Raji (cell line): ENCODE data around the gene NUP54.

ENCODE experiments used
- POLR2A ChIP-seq: IDR thresholded peaks from 2 replicates; pipeline ENCODE4 v1.6.1; 2011; ENCODE audit warnings: low read depth, low read length, control low read depth; ENCODE audit not compliant: insufficient read depth

NUP54 gene

GRCh38 chr4:76160355-76160754, 12.2 kb upstream of the NUP54 start:
- no peak for TF ChIP-seq POLR2A

GRCh38 chr4:76156635-76157034, 8.4 kb upstream of the NUP54 start:
- TF ChIP-seq POLR2A, result no peak

DNA sequence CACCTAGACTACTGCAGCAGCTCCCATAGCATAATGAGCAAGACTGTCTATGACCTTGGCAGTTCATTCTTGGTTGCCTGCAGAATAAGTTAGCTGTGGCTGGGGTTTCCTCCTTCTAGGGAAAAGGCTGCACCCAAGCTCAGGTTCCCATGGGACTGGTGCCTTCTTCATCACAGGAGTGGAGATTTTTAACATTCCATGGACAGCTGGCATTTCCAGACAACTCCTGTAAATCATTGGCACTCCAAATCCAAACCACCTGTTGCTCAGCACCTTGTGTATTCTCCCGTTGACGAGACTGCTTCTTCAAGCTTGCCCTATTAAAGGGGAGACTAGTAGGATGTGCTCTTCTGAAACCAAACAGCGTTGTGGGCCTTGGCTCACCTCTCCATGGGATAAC, 7.8 kb upstream of the NUP54 start:
- TF ChIP-seq POLR2A, result no peak

- no peak for TF ChIP-seq POLR2A
Measured at GRCh38 chr4:76153356-76153755, 5.2 kb upstream of the NUP54 start.

DNA sequence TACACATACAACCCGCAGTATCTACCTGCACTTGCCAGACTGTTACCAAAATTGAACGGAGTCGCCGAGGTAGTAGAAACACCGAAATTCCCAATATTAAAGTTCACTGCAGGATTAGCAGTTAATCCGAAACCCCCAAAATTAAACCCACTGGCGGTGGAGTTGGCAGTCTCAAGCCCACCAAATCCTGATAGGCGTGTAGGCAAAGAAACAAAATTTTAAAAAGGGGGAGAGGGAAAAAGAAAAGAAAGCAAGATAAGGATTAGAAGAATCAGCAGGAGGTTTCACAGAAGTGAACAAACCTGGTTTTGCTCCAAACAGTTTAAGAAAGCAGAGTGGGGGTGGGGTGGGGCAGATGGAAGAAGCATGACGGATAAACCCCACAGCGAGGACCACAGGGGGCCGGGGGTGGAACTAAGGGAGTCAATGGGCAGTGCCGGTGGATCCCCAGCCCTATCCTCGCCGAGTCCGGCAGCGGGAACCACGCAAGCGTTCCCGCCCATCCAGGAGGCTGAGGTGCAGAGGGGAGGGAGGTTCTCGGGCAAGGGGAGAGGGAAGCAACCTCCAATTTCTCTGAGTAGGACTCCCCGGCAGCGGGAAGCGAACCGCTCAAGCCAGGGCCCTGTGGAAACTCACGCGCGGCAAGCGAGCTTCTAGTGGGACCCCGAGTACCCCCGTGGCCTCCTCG, 599 bp downstream of the NUP54 start:
- no peak for TF ChIP-seq POLR2A

- TF ChIP-seq POLR2A, result no peak
Measured at GRCh38 chr4:76144546-76144945, 3.7 kb downstream of the NUP54 start.

- no peak for TF ChIP-seq POLR2A
Measured at GRCh38 chr4:76141241-76141640, 7.0 kb downstream of the NUP54 start.

- TF ChIP-seq POLR2A, result no peak
Measured at GRCh38 chr4:76127754-76128153, 20.4 kb downstream of the NUP54 start.

DNA sequence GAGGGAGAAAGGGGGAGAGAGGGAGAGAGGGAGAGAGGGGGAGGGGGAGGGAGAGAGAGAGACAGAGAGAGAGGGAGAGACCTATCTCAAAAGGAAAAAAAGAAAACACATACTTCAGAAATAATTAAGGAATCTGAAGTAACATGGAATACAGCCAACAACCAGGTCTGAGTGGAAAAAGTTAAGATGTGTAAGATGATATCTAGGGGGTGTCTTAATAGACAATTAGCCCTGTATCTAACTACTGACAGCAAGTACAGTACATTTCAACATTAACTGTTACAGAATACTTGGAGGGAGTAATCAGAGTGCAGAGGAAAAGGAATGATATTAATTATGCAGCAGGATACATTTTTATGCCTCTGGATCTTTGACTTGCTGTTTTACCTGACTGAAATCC, 22.4 kb downstream of the NUP54 start:
- TF ChIP-seq POLR2A, result no peak

DNA sequence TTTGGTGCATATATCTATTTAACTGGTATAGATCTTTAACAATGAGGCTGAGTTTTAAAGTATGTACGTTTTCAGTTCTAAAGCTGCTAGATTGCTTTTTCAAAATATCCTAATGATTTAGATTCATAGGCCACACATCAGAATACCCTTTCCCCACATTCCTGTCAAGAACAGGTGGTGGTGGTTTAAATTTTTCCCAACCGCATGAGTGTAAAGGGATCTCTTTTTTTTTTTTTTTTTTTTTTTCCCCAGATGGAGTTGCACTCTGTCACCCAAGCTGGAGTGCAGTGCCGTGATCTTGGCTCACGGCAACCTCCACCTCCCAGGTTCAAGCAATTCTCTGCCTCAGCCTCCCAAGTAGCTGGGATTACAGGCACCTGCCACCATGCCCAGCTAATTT, 28.0 kb downstream of the NUP54 start:
- TF ChIP-seq POLR2A, result no peak

- no peak for TF ChIP-seq POLR2A
Measured at GRCh38 chr4:76117536-76117935, 30.7 kb downstream of the NUP54 start.

DNA sequence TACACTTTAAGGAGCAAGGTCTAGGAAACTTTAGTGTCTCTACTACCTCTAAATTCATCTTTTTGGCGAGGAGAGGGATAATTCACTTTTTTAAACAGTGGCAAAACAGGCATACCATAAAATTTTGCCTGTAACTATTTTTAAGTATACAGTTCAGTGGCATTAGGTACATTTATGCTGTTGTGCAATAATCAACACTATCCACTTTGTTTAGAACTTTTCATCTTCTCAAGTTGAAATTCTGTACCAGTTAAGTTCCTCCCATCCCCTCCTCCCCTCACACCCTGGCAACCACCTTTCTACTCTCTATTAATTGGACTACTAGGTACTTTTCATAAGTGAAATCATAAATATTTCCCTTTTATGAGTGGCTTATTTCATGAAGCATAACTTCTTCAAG, 31.4 kb downstream of the NUP54 start:
- no peak for TF ChIP-seq POLR2A

DNA sequence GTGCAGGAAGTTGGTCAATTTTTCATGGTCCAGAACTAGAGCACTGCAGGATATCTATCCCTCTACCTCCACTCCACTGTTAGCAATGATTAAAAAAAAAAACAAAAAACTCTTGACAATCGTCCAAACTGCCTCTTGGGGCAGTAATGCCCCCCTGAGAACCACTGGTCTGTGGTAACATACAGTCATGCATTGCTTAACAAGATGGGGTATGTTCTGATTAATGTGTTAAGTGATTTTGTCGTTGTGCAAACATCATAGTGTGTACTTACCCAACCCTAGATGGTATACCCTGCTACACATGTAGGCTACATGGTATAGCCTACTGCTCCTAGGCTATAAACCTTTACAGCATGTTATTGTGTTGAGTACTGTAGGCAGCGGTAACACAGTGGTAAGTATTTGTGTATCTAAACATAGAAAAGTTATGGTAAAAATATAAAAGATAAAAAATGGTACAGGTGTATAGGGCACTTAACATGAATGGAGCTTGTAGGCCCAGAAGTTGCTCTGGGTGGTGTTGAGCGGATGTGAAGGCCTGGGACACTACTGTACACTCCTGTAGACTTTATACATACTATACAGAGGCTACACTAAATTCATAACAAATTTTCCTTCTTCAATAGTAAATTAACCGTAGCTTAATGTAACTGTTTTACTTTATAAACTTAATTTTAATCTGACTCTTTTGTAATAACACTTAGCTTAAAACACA, 39.6 kb downstream of the NUP54 start:
- TF ChIP-seq POLR2A, result no peak

DNA sequence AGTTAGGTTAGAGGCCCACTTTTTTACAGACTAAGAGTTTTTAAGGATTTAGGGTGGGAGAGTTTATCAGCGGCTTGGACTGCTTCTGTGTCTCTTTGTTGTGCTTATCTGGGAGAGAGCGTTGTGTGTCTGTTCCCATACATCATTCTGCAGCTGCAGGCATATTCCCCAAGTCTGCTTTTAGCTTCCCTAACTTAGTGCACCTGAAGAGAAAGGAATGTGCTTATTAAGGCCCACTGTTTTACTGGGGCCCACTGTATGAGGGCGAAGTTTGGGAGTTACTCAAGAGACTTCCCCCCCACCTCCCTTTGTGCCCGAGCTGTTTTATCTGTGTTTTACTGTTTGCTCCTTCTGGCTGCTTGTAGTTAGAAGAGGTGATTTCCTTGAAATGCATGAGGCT, 41.8 kb downstream of the NUP54 start:
- TF ChIP-seq POLR2A, result no peak

DNA sequence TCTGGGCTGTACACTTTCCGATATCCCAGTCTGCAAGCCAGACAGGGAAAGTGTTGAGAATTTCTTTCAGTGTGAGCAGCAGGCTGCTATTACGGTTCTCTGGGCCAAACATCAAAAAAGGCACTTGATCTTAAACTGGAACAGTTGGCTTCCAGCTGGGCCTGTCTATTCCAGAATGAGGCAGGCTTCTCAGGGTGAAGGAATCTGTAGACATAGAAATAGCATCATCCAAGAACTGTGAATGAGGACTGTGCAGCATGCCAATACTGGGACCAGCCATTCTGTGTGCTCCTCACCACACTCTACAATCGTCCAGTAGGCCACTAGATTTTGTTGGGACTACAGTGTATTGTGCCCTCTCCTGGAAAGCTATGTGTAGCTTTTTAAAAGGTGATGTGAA, 42.5 kb downstream of the NUP54 start:
- TF ChIP-seq POLR2A, result no peak

- no peak for TF ChIP-seq POLR2A
Measured at GRCh38 chr4:76096076-76096475, 52.1 kb downstream of the NUP54 start.

DNA sequence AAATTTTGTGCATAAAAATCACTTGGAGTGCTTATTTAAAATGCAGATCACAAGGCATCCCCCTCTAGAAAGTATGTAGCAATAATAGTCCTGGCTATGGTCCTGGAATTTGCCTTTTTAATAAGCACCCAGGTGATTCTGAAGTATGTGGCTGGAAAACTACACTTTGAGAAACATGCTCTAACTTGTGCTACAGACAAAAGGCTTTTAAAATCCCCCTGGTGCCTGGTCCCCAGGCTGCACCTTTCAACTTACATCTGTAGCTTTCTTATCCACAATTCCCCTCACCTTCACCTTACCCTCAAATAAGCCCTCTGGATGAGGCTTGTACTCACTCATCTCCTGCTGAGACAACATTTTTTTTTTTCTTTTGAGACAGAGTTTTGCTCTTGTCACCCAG, 52.6 kb downstream of the NUP54 start:
- TF ChIP-seq POLR2A, result no peak
